Panc1 (cell line): ENCODE data around the gene CALHM6. TPM values are rescaled to one million over a fixed set of nuclear protein-coding genes. Genes with fewer than 3 reads are reported as not detected.
A peak's percentile ranks its signal among the peaks of the same experiment; 100 is the strongest.
"Not testable (repeated sequence)": the region's sequence is repeated elsewhere in the genome, so short reads cannot be mapped to it uniquely, and the experiment has no call there.

ENCODE experiments used
- ATAC-seq: fragments of 200-7000 bp; cut with Tn5 transposase; 2 replicates; pipeline ENCODE4 v1.9.1; 2020; ENCODE audit warnings: mild to moderate bottlenecking, moderate library complexity
- BruUV-seq: library from RNA; stranded (reverse); fragments of 400-500 nt; replicated peaks from 2 replicates; lab custom pipeline; 2021; lab: Mats Ljungman, UMichigan
- CTCF ChIA-PET: fragments of 300-600 bp; sonication (Branson Sonifier 250); formaldehyde crosslinking; loops from one replicate; lab custom pipeline; 2022; ENCODE audit warnings: antibody characterized with exemption; lab: Charles Lee
- POLR2A ChIA-PET: fragments of 300-600 bp; sonication (Branson Sonifier 250); formaldehyde crosslinking; loops from one replicate; lab custom pipeline; 2022; ENCODE audit warnings: antibody characterized with exemption; lab: Charles Lee
- DNase-seq: peaks from one replicate; pipeline ENCODE4 v3.0.0-alpha.2; 2010; ENCODE audit warnings: low read depth, low spot score
- H3K27ac ChIP-seq: 2 replicates; pipeline ENCODE4 v1.5.1; 2011; ENCODE audit warnings: mild to moderate bottlenecking, low read length, inconsistent platforms
- H3K27me3 ChIP-seq: fragments of 200-500 bp; sonication (Bioruptor generic); 2 replicates; pipeline ENCODE4 v1.6.0; 2014; ENCODE audit warnings: low read length, inconsistent platforms; ENCODE audit not compliant: control insufficient read depth, insufficient read depth
- H3K36me3 ChIP-seq: fragments of 200-500 bp; sonication (Bioruptor generic); 2 replicates; pipeline ENCODE4 v1.5.1; 2014; ENCODE audit warnings: inconsistent platforms, mild to moderate bottlenecking, low read length, moderate library complexity; ENCODE audit not compliant: control insufficient read depth, insufficient read depth
- H3K4me1 ChIP-seq: 2 replicates; pipeline ENCODE4 v1.5.1; 2011; ENCODE audit warnings: inconsistent platforms, mild to moderate bottlenecking, low read length, moderate library complexity; ENCODE audit not compliant: control insufficient read depth, insufficient read depth
- H3K4me3 ChIP-seq, 2 experiments: 2 replicates each; pipeline ENCODE4 v1.5.1; 2011 to 2012; ENCODE audit warnings: low read depth in 2 of 2, low read length in 2 of 2, mild to moderate bottlenecking in 2 of 2, inconsistent platforms in 1 of 2, moderate library complexity in 1 of 2
- H3K9me3 ChIP-seq: fragments of 200-500 bp; sonication (Bioruptor generic); 2 replicates; pipeline ENCODE4 v1.5.1; 2014; ENCODE audit warnings: low read depth, mild to moderate bottlenecking, inconsistent platforms, low read length, moderate library complexity; ENCODE audit not compliant: control insufficient read depth, insufficient read depth
- CTCF ChIP-seq: fragments of 450-650 bp; IDR thresholded peaks from 2 replicates; pipeline ENCODE4 v1.5.1; 2017; ENCODE audit warnings: mild to moderate bottlenecking
- POLR2AphosphoS5 ChIP-seq: IDR thresholded peaks from 2 replicates; pipeline ENCODE4 v1.6.1; 2012; ENCODE audit warnings: mild to moderate bottlenecking, low read depth, low read length, moderate library complexity
- SIN3A ChIP-seq: IDR thresholded peaks from 2 replicates; pipeline ENCODE4 v1.6.1; 2012; ENCODE audit warnings: low read depth, mild to moderate bottlenecking, low read length, moderate library complexity, borderline replicate concordance; ENCODE audit not compliant: insufficient read depth
- TCF7L2 ChIP-seq: IDR thresholded peaks from 2 replicates; pipeline ENCODE4 v1.6.1; 2011; ENCODE audit warnings: mild to moderate bottlenecking, low read depth, low read length, inconsistent platforms
- in situ Hi-C: cut with HindIII; loops from 2 replicates; pipeline ENCODE4 v1.10.0; 2016; ENCODE audit warnings: low sequenced_read_pairs, low pct_unique_long_range_greater_than_20kb
- intact Hi-C: fragments of 100-400 bp; cut with micrococcal nuclease; formaldehyde crosslinking; loops from one replicate; pipeline ENCODE4 v1.10.0; 2022; ENCODE audit not compliant: unreplicated experiment
- total RNA-seq: library from RNA; stranded (reverse); gene quantifications from one replicate; pipeline ENCODE4 v1.2.1, GENCODE V29; 2021; ENCODE audit not compliant: unreplicated experiment
- TF ChIP-seq, protein P1 (sequence below), 2 experiments: IDR thresholded peaks; 2 replicates each; pipeline ENCODE4 v1.6.1; 2011 to 2012; ENCODE audit warnings: low read depth in 2 of 2, control low read depth in 1 of 2, low read length in 1 of 2, mild to moderate bottlenecking in 1 of 2, moderate library complexity in 1 of 2; ENCODE audit not compliant: insufficient read depth in 1 of 2

Gene CALHM6
- total RNA-seq, 1 experiment from 2014 or later: not detected

GRCh38 chr6:116491610-116492330 lies 30.6 kb downstream of the CALHM6 start:
- Histone ChIP-seq H3K27ac (no peak overlapping the region), H3K27me3 (peaks cover 2% of the 10 kb centered on the region; the same call in 1 of the 2 replicates), H3K4me1 (no peaks in the 10 kb centered on the region), H3K4me3 (no peak overlapping the region), H3K36me3 (no peaks in the 10 kb centered on the region), H3K9me3 (no peaks in the 10 kb centered on the region)
- in situ Hi-C loops: no loop called here
- TF ChIP-seq, protein P1, sequence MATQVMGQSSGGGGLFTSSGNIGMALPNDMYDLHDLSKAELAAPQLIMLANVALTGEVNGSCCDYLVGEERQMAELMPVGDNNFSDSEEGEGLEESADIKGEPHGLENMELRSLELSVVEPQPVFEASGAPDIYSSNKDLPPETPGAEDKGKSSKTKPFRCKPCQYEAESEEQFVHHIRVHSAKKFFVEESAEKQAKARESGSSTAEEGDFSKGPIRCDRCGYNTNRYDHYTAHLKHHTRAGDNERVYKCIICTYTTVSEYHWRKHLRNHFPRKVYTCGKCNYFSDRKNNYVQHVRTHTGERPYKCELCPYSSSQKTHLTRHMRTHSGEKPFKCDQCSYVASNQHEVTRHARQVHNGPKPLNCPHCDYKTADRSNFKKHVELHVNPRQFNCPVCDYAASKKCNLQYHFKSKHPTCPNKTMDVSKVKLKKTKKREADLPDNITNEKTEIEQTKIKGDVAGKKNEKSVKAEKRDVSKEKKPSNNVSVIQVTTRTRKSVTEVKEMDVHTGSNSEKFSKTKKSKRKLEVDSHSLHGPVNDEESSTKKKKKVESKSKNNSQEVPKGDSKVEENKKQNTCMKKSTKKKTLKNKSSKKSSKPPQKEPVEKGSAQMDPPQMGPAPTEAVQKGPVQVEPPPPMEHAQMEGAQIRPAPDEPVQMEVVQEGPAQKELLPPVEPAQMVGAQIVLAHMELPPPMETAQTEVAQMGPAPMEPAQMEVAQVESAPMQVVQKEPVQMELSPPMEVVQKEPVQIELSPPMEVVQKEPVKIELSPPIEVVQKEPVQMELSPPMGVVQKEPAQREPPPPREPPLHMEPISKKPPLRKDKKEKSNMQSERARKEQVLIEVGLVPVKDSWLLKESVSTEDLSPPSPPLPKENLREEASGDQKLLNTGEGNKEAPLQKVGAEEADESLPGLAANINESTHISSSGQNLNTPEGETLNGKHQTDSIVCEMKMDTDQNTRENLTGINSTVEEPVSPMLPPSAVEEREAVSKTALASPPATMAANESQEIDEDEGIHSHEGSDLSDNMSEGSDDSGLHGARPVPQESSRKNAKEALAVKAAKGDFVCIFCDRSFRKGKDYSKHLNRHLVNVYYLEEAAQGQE (IDR thresholded peaks at IDR 0.05; ENCODE audit: insufficient read depth in 1 of 2, low read depth in 2 of 2, low read length in 1 of 2): no peak
- TF ChIP-seq CTCF: no peak
- CTCF ChIA-PET: no interaction called here
- POLR2A ChIA-PET: interaction anchor here (0.6 kb wide), 1 partner anchor 20 kb away, joined by 3 read pairs; no protein-coding TSS in a partner anchor
- ATAC-seq: 0 out of 2 replicates have a peak, but pooled peaks have one; percentile 51
- intact Hi-C loops: no loop called here
- BruUV-seq: no TSS peak
- DNase-seq: no peak

GRCh38 chr6:116492331-116493067 lies 31.3 kb downstream of the CALHM6 start:
- Histone ChIP-seq H3K36me3 (no peaks in the 10 kb centered on the region), H3K4me3 (no peak overlapping the region), H3K4me1 (no peaks in the 10 kb centered on the region), H3K27me3 (no peaks in the 10 kb centered on the region), H3K27ac (no peak overlapping the region), H3K9me3 (no peaks in the 10 kb centered on the region)
- no peak for ATAC-seq
- no peak for DNase-seq
- POLR2A ChIA-PET: no interaction called here
- CTCF ChIA-PET: no interaction called here
- no peak for TF ChIP-seq TCF7L2
- TF ChIP-seq CTCF: no peak
- TF ChIP-seq SIN3A: no peak
- no peak for TF ChIP-seq POLR2AphosphoS5
- TF ChIP-seq, protein P1 (IDR thresholded peaks at IDR 0.05; ENCODE audit: insufficient read depth in 1 of 2, low read depth in 2 of 2, low read length in 1 of 2): no peak
- intact Hi-C loops: no loop called here
- in situ Hi-C loops: no loop called here
- BruUV-seq: no TSS peak

GRCh38 chr6:116495161-116495560 lies 34.0 kb downstream of the CALHM6 start:
- BruUV-seq, H3K36me3 ChIP-seq, DNase-seq, CTCF ChIA-PET, ATAC-seq, H3K4me1 ChIP-seq, H3K9me3 ChIP-seq, in situ Hi-C loops, POLR2A ChIA-PET, H3K27ac ChIP-seq, H3K4me3 ChIP-seq, intact Hi-C loops: not testable (repeated sequence)
- H3K27me3 ChIP-seq: peaks cover 11% of the 10 kb centered on the region
